K562 (cell line): ENCODE data around the gene CD300A.

Experiments used
- CBX1 ChIP-seq: sonication (generic); IDR thresholded peaks from 2 replicates; pipeline ENCODE4 v1.6.1; 2016; ENCODE audit warnings: antibody characterized with exemption, low read depth, mild to moderate bottlenecking
- IRF1 ChIP-seq: sonication (generic); formaldehyde crosslinking; IDR thresholded peaks from 2 replicates; pipeline ENCODE4 v1.8.0; 2022; ENCODE audit warnings: missing genetic modification reagents, mild to moderate bottlenecking, borderline replicate concordance
- SAP30 ChIP-seq: fragments of 200-600 bp; sonication (generic); IDR thresholded peaks from 2 replicates; pipeline ENCODE4 v1.6.1; 2012; ENCODE audit warnings: borderline replicate concordance, low read depth, mild to moderate bottlenecking, moderate library complexity, low read length, control low read depth, inconsistent platforms; ENCODE audit not compliant: insufficient read depth, poor library complexity, severe bottlenecking

- TF ChIP-seq CBX1, result no peak
- no peak for TF ChIP-seq IRF1 (CRISPR knock-in tag)
- TF ChIP-seq SAP30, result no peak
Measured at GRCh38 chr17:74515941-74516340, 49.5 kb downstream of the CD300A start.
